GM21515 (cell line): ENCODE measurements around the gene GAP43.
A peak's percentile ranks its signal among the peaks of the same experiment; 100 is the strongest.

Experiments used
- ATAC-seq: cut with Tn5 transposase; IDR thresholded peaks from one replicate; pipeline ENCODE4 v1.9.1; 2021; ENCODE audit not compliant: unreplicated experiment

The GAP43 gene

DNA sequence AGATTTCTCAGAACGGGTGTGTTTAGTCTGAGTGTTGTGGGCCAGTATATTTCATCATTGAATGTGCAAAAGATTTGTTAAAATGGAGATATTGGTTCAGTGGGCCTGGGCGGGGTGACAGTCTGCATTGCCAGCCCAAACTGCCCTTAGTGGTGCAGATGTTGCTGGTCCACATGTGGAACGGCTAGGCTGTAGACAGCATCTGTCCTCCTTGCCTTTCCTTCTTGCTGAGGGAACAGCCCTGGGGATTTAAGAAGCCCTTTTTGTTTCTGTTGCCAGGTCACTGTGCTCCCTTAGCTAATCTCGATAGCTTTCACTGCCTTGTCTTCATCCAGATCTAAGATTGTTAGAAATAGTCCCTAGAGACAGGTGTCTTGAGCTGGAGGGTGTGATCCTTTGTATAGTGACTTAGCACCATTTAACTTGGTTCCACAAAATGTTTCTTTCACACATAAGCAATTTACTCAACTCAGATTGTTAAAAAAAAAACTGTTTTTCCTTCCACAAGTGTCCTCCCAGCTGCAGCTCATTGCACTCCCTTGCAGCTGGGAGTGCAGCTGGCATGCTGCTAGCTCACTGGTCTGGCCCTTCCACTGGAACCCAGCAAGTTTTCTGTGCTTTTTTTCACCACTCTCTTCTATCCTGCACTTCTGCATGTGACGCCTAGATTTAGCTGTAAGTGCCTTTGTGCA, 37.5 kb downstream of the GAP43 start:
- no peak for ATAC-seq

DNA sequence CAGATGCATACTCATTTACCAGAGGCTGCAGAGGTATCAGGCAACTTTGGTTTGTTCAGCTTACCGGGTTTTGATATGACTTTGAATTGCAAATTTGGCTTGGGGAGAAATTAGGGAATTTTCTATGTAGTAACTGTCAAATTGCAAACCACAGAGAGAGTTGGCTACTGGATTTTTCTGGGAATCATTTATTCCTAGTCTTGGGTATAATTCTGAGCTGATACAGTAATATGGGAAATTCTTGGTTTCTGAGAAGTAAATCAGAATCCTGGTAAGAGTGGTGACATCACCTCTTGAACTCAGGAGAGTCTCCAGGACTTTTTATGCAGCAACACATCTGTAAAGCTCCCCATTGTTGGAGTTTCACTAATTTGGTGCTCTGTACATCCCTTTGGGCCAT, 39.0 kb downstream of the GAP43 start:
- no peak for ATAC-seq

DNA sequence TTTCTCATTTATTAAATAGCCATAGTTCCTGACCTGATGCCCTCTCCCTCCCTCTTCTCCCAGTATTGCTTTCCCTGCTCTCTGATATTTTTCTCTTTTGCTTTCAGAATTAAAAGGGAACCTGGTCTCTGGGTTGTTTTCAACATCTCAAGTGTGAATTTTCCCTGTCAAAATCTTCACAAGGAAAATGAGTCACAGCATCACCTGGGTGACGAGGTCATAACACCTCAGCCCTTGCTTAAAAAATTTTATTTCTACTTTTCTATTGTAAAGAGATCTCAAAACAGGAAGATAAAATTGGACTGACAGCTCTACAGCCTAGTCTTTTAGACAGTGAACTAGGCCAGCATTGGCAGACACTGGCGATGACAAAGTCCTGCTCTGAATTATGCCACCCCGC, 40.1 kb downstream of the GAP43 start:
- ATAC-seq = no peak

DNA sequence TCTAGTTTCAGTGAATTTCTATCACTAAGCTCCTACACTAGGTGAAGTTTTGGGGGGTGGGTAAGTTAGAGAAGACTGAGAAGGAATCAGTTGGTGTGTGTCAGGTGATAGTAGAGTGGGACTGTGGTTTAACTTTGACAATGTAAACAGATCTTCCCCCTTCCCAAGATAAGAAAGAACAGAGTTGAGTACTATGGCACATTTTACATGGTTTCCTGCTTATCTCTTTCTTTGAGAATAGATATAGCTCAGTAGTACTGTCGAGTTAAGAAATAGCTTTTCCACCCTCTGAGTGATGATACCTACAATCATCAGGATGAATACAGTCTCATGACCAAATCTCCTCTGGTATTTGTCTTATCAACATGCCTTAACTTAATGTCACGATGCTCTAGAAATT, 42.8 kb downstream of the GAP43 start:
- no peak for ATAC-seq

DNA sequence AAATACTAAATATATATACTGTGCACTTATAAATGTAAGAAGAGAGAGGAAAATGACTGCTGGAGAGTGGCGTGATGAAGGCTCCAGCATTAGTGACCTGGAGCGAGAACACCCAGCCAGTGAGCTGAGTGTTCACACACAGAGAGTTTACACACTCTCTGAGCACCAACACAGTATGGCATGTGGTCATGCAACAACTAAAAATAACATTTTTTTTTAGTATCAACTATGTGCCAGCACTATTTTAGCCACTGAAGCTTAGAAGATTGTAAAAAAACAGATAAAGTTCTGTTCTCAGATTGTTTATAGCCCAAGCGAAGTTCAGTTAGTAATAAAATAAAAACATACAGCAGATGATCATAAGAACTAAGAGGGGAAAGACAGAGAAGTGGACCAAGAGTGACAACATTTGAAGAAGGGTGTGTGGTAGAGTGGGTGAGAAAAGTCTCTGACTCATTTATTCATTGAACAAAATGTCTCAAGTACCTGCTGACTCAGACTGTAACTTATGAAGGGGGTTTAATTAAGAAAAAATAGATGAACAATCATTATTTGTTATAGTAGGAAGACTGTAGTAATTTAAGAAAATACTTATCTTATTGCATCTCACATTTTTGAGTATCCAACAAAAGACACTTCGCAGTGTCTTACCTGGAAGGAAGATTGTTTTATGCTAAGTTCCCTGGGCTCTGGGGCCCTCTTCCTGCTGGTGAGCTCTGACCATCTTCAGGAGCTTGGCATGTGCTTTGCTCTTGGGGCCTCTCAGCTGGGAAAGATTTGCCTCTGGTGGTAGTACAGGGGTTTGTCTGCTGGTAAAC, 43.8 kb downstream of the GAP43 start:
- peak; percentile 46 for ATAC-seq

DNA sequence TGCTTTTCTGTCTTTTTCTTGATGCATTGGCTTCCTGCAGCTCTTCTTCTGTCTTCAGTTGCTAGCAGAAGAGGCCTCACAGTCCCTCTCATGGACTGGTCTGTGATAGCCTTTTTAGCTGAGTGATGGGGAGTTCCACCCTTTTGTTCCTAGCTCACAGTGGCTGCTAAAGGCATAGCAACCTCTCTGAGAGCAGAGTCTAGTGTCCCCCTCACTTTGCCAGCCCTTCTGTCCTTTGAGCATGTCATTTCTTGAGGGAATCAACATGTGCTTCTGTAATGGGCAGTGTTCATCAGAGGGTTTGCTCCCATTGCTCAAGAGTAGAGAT, 44.4 kb downstream of the GAP43 start:
- ATAC-seq = peak; percentile 21

DNA sequence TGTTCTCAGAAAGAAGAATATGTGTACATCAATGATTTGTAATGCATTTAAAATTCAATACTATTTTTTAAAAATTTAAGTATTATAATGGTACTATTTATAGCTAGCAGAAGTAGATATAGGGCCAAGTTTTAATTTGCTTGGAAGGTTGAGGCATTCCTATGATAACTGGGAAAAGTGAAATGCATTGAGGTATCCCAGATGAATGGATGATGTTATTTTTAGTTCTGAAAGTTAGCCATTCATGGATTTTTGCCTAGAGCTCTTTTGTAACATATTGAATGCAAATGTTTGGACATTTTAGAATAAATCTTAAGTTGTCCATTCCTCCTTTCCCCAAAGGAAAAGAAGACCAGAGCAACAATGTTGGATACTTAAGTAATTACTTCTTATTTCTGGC, 47.6 kb downstream of the GAP43 start:
- no peak for ATAC-seq

DNA sequence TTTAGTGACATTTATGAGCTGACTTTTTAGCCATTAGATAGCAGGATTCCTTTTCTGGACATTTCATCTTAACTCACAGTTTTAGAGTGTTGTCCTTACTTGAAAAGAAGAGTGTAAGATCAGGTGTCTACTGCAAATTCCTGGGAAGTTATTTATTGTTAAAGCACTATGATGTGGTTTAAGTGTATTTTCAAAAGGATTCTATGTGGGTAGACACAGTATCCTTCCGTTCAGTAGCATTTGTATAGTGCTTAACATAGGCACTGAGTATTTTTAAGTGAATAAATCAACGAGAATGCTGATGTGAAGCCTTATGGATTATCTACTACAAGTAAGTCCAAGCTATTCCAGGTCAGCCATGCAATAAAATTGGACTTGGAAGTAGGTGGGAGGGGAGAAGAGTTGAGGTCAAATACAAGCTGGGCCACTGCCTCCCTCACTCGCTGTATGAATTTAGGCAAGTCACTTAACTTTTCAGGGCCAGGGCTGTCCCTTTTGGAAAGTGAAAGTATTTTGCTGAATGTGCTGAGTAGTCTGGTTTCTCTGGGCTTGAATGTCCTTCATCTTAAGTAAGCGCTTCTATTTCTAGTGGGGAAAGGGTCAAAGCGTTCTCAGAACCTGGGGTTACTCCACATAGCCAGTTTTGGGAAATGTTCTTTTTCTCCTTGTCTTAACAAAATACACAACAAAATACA, 48.6 kb downstream of the GAP43 start:
- ATAC-seq = no peak

DNA sequence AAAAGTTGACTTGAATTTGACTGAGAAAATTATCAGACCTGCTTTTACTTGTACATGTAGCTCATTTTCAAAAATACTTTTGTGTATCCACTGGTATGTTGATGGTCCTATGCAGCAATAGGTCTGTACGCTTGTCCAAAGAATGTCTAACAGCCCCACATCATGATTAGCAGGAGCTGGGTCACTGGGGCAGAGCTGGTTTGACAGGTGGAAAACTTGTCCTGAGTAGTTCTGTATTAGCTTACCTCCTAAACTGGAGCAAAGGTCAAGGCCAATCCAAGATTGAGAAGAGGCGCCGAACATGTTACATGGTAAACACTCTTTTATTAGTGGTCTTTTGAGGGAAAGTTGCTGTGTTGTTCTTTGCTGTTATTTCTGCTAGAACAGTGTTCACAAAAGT, 50.6 kb downstream of the GAP43 start:
- no peak for ATAC-seq

DNA sequence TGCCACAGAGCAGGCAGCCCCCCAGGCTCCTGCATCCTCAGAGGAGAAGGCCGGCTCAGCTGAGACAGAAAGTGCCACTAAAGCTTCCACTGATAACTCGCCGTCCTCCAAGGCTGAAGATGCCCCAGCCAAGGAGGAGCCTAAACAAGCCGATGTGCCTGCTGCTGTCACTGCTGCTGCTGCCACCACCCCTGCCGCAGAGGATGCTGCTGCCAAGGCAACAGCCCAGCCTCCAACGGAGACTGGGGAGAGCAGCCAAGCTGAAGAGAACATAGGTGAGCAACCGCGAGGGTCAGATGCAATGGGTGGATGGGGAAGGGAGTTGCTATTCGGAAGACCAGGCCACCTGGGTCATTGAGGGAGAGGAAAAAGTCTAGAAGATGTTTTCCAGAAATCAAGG, 53.0 kb downstream of the GAP43 start:
- no peak for ATAC-seq

DNA sequence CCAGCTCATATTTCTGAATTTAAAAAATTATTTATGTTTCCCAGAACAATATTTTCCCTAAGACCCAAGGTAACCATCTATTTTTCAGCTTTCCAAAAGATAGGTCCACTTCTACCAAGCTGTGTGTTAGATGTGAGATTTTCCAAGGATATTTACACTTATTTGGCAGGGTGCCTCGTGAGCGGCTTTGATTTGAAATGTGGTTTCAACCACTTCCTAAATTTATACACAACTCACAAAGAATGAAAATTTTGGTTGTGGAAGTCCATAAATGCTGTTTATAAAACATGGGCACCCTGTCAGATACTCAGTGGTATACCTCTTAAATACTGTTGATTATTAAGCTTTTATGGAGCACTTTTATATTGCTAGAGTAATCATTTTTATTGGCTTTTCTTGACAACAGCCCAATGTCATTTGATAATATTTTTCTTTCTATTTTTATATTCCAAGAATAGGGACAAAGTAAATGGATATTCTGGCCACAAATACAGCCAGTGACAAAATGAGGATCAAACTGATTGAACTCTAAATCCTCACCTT, 57.6 kb downstream of the GAP43 start:
- no peak for ATAC-seq

DNA sequence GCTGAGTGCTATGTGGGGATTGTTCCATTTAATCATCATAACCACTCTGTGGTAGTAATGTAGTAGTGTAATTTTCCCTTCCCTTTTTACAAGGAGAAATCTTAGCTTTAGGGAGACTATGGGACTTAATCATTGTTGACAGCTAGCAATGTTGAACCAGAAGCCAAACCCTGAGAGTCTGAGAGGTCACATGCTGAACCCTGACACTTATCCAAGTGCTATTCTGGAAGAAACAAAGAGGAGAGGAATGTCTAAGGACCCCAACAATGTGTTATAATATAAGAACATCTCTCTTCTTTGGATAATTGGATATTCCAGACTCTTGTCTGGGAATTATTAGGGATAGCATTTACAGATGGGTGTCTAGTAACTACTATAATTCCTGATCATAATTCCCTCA, 58.4 kb downstream of the GAP43 start:
- no peak for ATAC-seq

DNA sequence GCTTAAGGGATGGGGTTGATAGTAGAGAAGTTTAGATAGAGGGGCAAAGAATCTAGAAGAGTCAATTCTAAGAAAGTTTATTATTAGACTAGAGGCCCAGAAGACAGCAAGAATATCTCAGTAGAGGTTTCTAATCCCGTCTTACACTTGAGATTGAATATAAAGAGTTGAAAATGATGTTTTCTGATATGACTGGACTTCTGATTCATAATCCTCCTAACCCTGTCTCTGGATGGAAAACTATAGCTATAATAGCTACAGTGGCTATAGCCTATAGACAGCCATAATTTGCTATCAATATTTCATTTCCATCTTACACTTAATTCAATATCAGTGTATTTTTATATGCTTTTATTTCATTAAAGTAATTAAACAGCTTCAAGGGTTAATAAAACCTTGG, 60.0 kb downstream of the GAP43 start:
- no peak for ATAC-seq

DNA sequence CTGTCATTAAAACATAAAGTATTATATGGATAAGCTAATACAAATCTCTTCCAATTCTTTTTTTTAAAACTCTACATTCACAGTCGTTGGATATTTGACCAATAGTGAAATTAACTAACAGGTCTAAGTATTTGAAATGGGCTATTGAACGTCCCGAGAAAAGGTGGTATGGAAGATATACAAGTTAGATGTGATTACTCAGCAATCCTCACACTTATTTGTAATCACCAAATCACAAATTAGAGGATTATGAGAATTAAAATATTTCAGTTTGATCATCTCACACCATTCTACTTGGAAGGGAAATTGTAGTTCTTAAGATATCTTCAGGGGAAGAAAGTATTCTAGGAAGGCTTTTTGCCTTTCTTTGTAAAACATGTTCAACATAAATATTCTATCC, 60.5 kb downstream of the GAP43 start:
- ATAC-seq = no peak

DNA sequence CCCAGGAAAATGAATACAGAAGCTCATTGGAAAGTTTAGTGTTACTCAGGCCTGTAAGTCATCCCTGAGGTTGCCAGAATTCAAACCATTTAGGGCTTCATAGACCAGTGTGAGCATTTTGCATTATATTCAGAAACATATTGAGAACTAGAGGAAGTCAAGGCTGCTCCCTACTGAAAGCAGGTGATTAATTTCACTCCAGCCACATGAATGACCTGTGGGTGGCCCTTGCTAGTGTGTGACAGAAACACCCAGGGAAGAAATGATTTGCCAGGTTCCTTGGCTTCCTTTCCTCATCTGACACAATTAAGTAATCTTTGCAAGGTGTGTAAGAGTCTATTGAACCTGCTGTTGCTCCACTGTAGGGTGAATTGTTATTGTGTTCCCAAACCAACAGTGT, 61.8 kb downstream of the GAP43 start:
- peak; percentile 71 for ATAC-seq

DNA sequence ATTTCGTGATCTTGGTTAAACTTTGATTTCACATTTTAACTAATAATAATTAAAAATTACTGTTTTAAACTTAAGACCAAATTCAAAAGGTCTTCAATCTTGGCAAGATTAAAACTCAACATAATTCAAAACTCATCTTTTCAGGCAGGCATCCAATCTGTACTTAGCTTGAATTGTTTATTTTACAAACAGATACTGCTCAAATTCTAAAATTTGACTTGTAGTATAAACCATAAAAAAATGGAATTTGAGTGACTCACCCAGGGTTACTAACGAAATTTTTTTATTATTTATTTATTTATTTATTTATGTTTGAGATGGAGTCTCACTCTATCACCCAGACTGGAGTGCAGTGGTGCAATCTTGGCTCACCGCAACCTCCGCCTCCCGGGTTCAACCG, 64.4 kb downstream of the GAP43 start:
- no peak for ATAC-seq

DNA sequence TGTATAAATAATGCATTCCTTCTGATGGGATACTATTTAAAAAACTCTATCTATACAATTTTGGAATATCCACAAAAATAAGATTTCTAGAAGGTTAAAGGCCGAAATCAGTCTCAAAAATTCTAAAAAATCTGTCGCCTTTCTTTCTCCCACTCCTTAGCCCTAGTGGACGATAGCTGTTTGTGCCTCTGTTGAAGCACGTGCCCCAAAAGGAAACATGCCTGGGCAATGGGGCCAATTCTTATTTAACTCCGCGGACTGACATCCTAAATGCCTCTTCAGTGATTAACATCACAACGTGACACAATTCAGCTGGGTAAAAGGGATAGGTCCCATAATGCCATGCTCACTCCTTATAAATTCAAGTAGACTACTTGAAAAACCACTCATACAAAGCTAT, 65.1 kb downstream of the GAP43 start:
- ATAC-seq = no peak

DNA sequence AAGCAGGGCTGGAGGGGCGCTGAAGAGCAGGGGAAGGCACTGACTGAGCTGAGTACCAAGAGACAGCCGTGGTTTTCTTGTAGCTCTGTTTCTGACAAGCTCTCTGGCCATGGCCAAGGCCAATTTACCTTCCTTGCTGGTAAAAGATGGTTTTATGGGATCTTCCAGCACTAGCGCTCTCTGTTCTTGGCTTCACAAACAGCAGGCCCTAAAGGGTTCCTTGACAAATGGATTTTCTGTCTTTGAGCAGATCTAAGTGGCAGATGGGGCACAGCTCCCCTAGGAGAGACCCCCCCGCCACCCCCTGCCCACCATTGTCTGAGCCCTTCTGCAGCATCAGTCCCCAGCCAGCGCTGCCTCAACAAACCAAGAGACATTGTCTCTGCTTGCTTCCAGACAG, 66.6 kb downstream of the GAP43 start:
- no peak for ATAC-seq

DNA sequence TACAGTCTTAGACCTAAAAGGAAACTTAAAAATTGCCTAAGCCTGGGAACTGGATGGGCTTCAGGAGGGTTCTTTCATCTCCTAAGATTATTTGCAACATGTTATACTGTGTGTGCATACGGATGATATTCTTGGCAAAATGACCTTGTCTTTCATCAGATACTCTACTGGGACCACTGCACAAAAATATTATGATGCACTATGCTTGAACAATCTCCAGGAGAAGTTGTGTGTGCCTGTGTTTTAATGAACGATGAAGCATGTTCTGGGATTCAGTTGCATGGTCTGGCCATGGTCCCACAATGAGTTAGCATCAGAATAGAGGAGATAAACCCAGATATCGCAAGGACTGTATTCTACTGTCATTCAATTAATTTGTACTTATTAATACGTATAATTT, 68.7 kb downstream of the GAP43 start:
- ATAC-seq = no peak

DNA sequence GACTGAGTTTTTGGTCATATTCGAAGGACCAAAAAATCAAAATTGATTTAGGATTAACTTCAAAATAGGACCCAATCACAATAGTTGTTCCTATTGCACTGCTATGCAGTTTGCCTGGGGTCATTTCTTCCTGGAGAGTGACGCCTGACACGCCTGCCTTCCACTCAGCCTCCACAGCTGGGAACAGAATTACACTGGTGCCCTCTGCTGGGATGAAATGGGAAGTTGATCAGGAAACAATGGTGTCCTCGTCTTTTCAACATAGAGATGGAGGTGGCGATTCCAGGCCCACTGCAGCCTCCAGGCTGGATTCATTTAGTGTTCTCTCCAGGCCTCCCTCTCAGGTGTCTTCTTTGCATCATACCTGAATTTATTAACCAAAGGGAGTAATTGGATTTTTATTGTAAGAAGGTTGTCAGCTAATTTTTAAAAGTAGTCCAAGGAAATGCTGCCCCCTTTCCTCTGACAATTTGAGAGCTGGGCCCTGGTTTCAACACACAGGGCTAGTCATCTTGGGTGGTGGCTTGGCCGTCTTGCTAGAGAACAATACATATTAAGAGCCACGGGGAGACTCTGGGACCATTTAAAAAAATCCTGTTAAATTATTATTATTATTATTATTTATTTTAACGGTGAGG, 69.7 kb downstream of the GAP43 start:
- ATAC-seq = peak; percentile 98

DNA sequence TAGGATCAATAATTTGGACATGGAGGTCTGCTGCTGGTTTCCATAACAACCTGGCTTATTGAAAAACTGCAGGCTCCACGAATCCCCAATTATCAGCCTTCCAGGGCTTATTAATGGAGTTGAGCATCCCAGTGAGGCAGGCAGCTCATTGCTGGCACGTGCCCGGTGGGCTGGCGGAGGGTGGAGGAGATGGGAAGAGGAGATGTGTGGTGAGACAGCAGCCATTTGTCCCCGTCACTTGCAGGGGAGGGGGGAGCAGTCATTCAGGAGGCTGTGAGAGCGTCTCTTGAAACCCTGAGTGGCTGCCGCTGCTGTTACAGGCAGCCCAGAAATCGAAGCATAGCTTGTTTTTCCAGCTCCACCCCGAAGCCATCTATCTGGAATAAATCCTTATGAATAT, 70.6 kb downstream of the GAP43 start:
- ATAC-seq = no peak

DNA sequence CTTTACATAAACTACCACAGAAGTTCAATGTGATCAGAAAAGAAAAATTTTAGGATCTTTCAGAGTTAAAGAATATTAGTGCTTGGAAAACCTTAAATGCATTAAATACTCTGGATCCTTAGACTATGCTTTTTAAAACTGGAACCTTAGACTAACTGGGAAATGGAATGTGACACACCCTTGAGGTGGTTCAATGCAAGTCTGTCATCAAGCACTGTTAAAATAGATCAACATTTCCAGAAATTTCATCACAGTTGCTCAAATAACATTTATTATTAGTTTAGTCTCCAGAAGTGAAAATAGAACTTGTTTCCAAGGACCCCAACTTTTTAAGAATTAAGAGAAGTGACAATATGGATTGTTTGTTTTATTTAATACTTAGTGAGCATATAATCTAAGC, 71.8 kb downstream of the GAP43 start:
- no peak for ATAC-seq
